Astrocyte of the cerebellum (primary cell): ENCODE measurements around the gene ANKRD13B.

ENCODE experiments used
- DNase-seq: peaks from one replicate; pipeline ENCODE4 v3.0.0-alpha.2; 2011; ENCODE audit warnings: low read depth
- H3K4me3 ChIP-seq: 2 replicates; pipeline ENCODE4 v1.5.1; 2011; ENCODE audit warnings: mild to moderate bottlenecking, low read depth, low read length, moderate library complexity
- CTCF ChIP-seq: IDR thresholded peaks from 2 replicates; pipeline ENCODE4 v1.5.1; 2012; ENCODE audit warnings: low read length, low read depth, moderate library complexity, mild to moderate bottlenecking; ENCODE audit errors: missing control alignments
- in situ Hi-C: cut with HindIII; loops from 2 replicates; pipeline ENCODE4 v1.10.0; 2017; ENCODE audit warnings: low sequenced_read_pairs

Gene ANKRD13B

GRCh38 chr17:29572691-29573557, 20.0 kb upstream of the ANKRD13B start:
- H3K4me3 ChIP-seq: no peak overlapping the region
- no peak for DNase-seq
- peak; percentile 63 for TF ChIP-seq CTCF
- in situ Hi-C loops: no loop called here

GRCh38 chr17:29573558-29573869, 19.4 kb upstream of the ANKRD13B start:
- no peak for DNase-seq
- TF ChIP-seq CTCF: no peak
- in situ Hi-C loops: no loop called here
- H3K4me3 ChIP-seq: no peak overlapping the region

- in situ Hi-C loops: no loop called here
- TF ChIP-seq CTCF: no peak
- DNase-seq: no peak
- H3K4me3 ChIP-seq: no peak overlapping the region
Observed at GRCh38 chr17:29573871-29574731, 18.8 kb upstream of the ANKRD13B start.

GRCh38 chr17:29574732-29575510, 18.0 kb upstream of the ANKRD13B start:
- no peak for DNase-seq
- in situ Hi-C loops: no loop called here
- no peak for TF ChIP-seq CTCF
- H3K4me3 ChIP-seq: no peak overlapping the region

- in situ Hi-C loops: no loop called here
- no peak for DNase-seq
- TF ChIP-seq CTCF: no peak
- no peak overlapping the region for H3K4me3 ChIP-seq
Observed at GRCh38 chr17:29575511-29576213, 17.3 kb upstream of the ANKRD13B start.
